SK-N-SH (cell line): ENCODE data around the gene AK5. TPM values are rescaled to one million over a fixed set of nuclear protein-coding genes. Genes with fewer than 3 reads are reported as not detected.

Source experiments
- CTCF ChIA-PET: fragments of 300-600, 350-600 bp; formaldehyde crosslinking; extraction: SDS; loops from one replicate; lab custom pipeline; 2021; lab: Yijun Ruan, JAX
- POLR2A ChIA-PET: fragments of 350-600 bp; sonication (Branson Sonifier 250); formaldehyde crosslinking; extraction: SDS; loops from one replicate; lab custom pipeline; 2020; ENCODE audit warnings: antibody characterized with exemption, inconsistent platforms; lab: Yijun Ruan, JAX
- DNase-seq: peaks from one replicate; pipeline ENCODE4 v3.0.0; 2012
- H2AFZ ChIP-seq: fragments of 200-600 bp; sonication (generic); 2 replicates; pipeline ENCODE4 v1.8.1; 2016; ENCODE audit warnings: antibody characterized with exemption, mild to moderate bottlenecking, low read depth
- H3F3A ChIP-seq: fragments of 200-600 bp; sonication (generic); replicated peaks from 2 replicates; pipeline ENCODE3; 2016; ENCODE audit warnings: antibody characterized with exemption, mild to moderate bottlenecking; ENCODE audit not compliant: insufficient read depth
- H3K27ac ChIP-seq, 2 experiments: fragments of 200-500 bp in 1 of 2; fragments of 200-600 bp in 1 of 2; sonication (Bioruptor generic) in 1 of 2; sonication (generic), shearing (Covaris generic) in 1 of 2; 2 replicates each; pipeline versions ENCODE4 v1.5.1 to v1.6.1; 2014 to 2016; ENCODE audit warnings: low read depth in 2 of 2, inconsistent platforms in 1 of 2, low read length in 1 of 2, mild to moderate bottlenecking in 1 of 2, mixed read lengths in 1 of 2
- H3K27me3 ChIP-seq: fragments of 200-600 bp; sonication (generic), shearing (Covaris generic); 2 replicates; pipeline ENCODE4 v1.6.1; 2016; ENCODE audit warnings: mixed run types; ENCODE audit not compliant: insufficient read depth
- H3K36me3 ChIP-seq, 2 experiments: fragments of 200-500 bp in 1 of 2; fragments of 200-600 bp in 1 of 2; sonication (Bioruptor generic) in 1 of 2; sonication (generic) in 1 of 2; replicated peaks in 1 of 2; 2 replicates each; pipeline versions ENCODE3 to v1.5.1; 2014 to 2016; ENCODE audit warnings: low read length in 1 of 2, mild to moderate bottlenecking in 1 of 2; ENCODE audit not compliant: insufficient read depth in 2 of 2, control insufficient read depth in 1 of 2
- H3K4me1 ChIP-seq, 2 experiments: fragments of 200-500 bp in 1 of 2; fragments of 200-600 bp in 1 of 2; sonication (Bioruptor generic) in 1 of 2; sonication (generic), shearing (Covaris generic) in 1 of 2; 2 replicates each; pipeline versions ENCODE4 v1.5.1 to v1.6.1; 2014 to 2016; ENCODE audit warnings: low read depth in 1 of 2, low read length in 1 of 2, mixed run types in 1 of 2; ENCODE audit not compliant: insufficient read depth in 2 of 2, control insufficient read depth in 1 of 2
- H3K4me2 ChIP-seq: fragments of 200-600 bp; sonication (generic), shearing (Covaris generic); 2 replicates; pipeline ENCODE4 v1.6.1; 2017; ENCODE audit warnings: mixed run types
- H3K4me3 ChIP-seq, 2 experiments: fragments of 200-500 bp in 1 of 2; fragments of 200-600 bp in 1 of 2; sonication (Bioruptor generic) in 1 of 2; sonication (generic), shearing (Covaris generic) in 1 of 2; 2 replicates each; pipeline versions ENCODE4 v1.5.1 to v1.8.1; 2014 to 2016; ENCODE audit warnings: low read depth in 2 of 2, inconsistent platforms in 1 of 2, low read length in 1 of 2, mild to moderate bottlenecking in 1 of 2, mixed read lengths in 1 of 2, moderate library complexity in 1 of 2
- H3K79me2 ChIP-seq: fragments of 200-600 bp; sonication (generic); 2 replicates; pipeline ENCODE4 v1.8.1; 2017; ENCODE audit warnings: mild to moderate bottlenecking; ENCODE audit not compliant: insufficient read depth
- H3K9ac ChIP-seq: fragments of 200-600 bp; sonication (generic); 2 replicates; pipeline ENCODE4 v1.6.1; 2017; ENCODE audit warnings: mixed run types
- H3K9me2 ChIP-seq: fragments of 200-600 bp; sonication (generic); 2 replicates; pipeline ENCODE4 v1.6.1; 2017; ENCODE audit warnings: mixed run types
- H3K9me3 ChIP-seq: fragments of 200-600 bp; sonication (generic); 2 replicates; pipeline ENCODE4 v1.6.1; 2017; ENCODE audit warnings: mixed run types, mild to moderate bottlenecking, moderate library complexity
- H4K20me1 ChIP-seq: fragments of 200-600 bp; sonication (generic); 2 replicates; pipeline ENCODE4 v1.6.1; 2017; ENCODE audit warnings: mild to moderate bottlenecking, mixed run types; ENCODE audit not compliant: insufficient read depth
- CHD2 ChIP-seq: fragments of 150-350 bp; IDR thresholded peaks from 2 replicates; pipeline ENCODE4 v1.6.1; 2018; ENCODE audit warnings: low read length; ENCODE audit not compliant: partially characterized antibody
- FOXJ3 ChIP-seq: sonication (generic); formaldehyde crosslinking; IDR thresholded peaks from 2 replicates; pipeline ENCODE4 v1.5.1; 2020; ENCODE audit warnings: mild to moderate bottlenecking, missing genetic modification reagents
- FOXM1 ChIP-seq: IDR thresholded peaks from 2 replicates; pipeline ENCODE4 v1.4.0; 2012; ENCODE audit warnings: low read depth, mild to moderate bottlenecking
- GABPA ChIP-seq: IDR thresholded peaks from 2 replicates; pipeline ENCODE4 v1.4.0; 2012; ENCODE audit warnings: low read depth, mild to moderate bottlenecking
- GATA2 ChIP-seq: sonication (generic); formaldehyde crosslinking; IDR thresholded peaks from 2 replicates; pipeline ENCODE4 v1.5.0; 2020; ENCODE audit warnings: mild to moderate bottlenecking, missing genetic modification reagents
- MEF2A ChIP-seq: IDR thresholded peaks from 2 replicates; pipeline ENCODE4 v1.4.0; 2012; ENCODE audit warnings: low read depth, borderline replicate concordance
- MXI1 ChIP-seq: IDR thresholded peaks from 2 replicates; pipeline ENCODE4 v1.6.1; 2012; ENCODE audit warnings: mild to moderate bottlenecking, low read depth, low read length, improper control_type of control experiment
- NFIC ChIP-seq: IDR thresholded peaks from 2 replicates; pipeline ENCODE4 v1.4.0; 2012; ENCODE audit warnings: borderline replicate concordance
- POLR2AphosphoS5 ChIP-seq: IDR thresholded peaks from 2 replicates; pipeline ENCODE4 v1.6.1; 2012; ENCODE audit warnings: low read depth, low read length
- RAD21 ChIP-seq: IDR thresholded peaks from 2 replicates; pipeline ENCODE4 v1.6.1; 2012; ENCODE audit warnings: mild to moderate bottlenecking, low read length
- RCOR1 ChIP-seq: fragments of 150-350 bp; IDR thresholded peaks from 2 replicates; pipeline ENCODE4 v1.6.1; 2017; ENCODE audit warnings: antibody characterized with exemption, low read length
- TEAD4 ChIP-seq: IDR thresholded peaks from 2 replicates; pipeline ENCODE4 v1.4.0; 2012; ENCODE audit warnings: mild to moderate bottlenecking, borderline replicate concordance; ENCODE audit not compliant: insufficient read depth
- YY1 ChIP-seq: IDR thresholded peaks from 2 replicates; pipeline ENCODE4 v1.4.0; 2012; ENCODE audit warnings: low read depth, mild to moderate bottlenecking
- WGBS: methylation state at CpG from one replicate; pipeline ENCODE4 v1.1.6; 2017; ENCODE audit warnings: low lambda C conversion rate; 5-methylcytosine and 5-hydroxymethylcytosine counted together
- polyA plus RNA-seq, 3 experiments: library from polyadenylated mRNA; depleted of rRNA; stranded (reverse); fragments of >200 nt; gene quantifications; 2 replicates each; pipeline ENCODE4 v1.2.3, GENCODE V29; 2012
- TF ChIP-seq, protein P1 (sequence below): IDR thresholded peaks from 2 replicates; pipeline ENCODE4 v1.4.0; 2012; ENCODE audit warnings: low read depth, borderline replicate concordance
- TF ChIP-seq, protein P2 (sequence below): IDR thresholded peaks from 2 replicates; pipeline ENCODE4 v1.6.1; 2012; ENCODE audit warnings: mild to moderate bottlenecking, low read depth, low read length, moderate library complexity
- TF ChIP-seq, protein P3 (sequence below): fragments of 150-350 bp; IDR thresholded peaks from 2 replicates; pipeline ENCODE4 v1.6.1; 2017; ENCODE audit warnings: antibody characterized with exemption, low read length, low read depth, borderline replicate concordance
- TF ChIP-seq, protein P4 (sequence below): IDR thresholded peaks from 2 replicates; pipeline ENCODE4 v1.4.0; 2012; ENCODE audit warnings: low read depth
- TF ChIP-seq, protein P5 (sequence below): fragments of 150-350 bp; IDR thresholded peaks from 2 replicates; pipeline ENCODE4 v1.6.1; 2016; ENCODE audit warnings: mild to moderate bottlenecking, low read depth, low read length

The AK5 gene
- polyA plus RNA-seq, 1 of the 3 experiments (the other 2 are of a cell fraction): 22.9 TPM

DNA sequence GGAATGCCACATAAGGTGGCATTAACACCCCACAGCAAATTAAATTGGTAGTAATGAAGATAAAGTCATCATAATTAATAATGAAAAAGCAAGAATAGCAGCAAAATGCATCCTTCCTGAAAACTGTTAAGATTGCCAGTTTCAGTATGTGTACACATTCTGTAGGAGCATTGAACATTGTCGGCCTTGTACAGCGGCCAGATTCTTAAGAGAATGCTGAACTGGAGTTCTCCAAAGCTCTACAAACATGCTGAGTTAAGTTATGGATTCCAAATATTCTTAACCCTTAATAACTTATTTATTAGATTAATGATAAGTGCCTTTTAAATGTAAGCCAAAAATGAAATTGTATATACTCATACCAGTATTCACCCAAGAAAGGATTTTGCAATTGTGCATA, 189.9 kb downstream of the AK5 start:
- 100% methylated on average over 2 of the region's 2 CpGs for WGBS
- H3K4me3 ChIP-seq: no peak overlapping the region
- ChIA-PET POLR2A (no interaction called here), CTCF (interaction anchor here (1.2 kb wide), 1 partner anchor 9 kb away, joined by 3 read pairs; no protein-coding TSS in a partner anchor)
- H3K9me2 ChIP-seq: no peaks in the 10 kb centered on the region
- H3K9ac ChIP-seq: no peak overlapping the region
- no peaks in the 10 kb centered on the region for H3K36me3 ChIP-seq
- no peak overlapping the region for H3K4me2 ChIP-seq
- H4K20me1 ChIP-seq: no peaks in the 10 kb centered on the region
- H3K9me3 ChIP-seq: no peaks in the 10 kb centered on the region
- no peak overlapping the region for H2AFZ ChIP-seq
- H3K27ac ChIP-seq: no peak overlapping the region
- H3K79me2 ChIP-seq: no peaks in the 10 kb centered on the region
- H3F3A ChIP-seq: peaks cover 9% of the 10 kb centered on the region
- H3K27me3 ChIP-seq: no peaks in the 10 kb centered on the region
- DNase-seq: no peak
- H3K4me1 ChIP-seq: peaks cover 0 to 14% of the 10 kb centered on the region in 2 experiments; a peak in 1 of 4 replicates
- TF ChIP-seq CHD2 (no peak), YY1 (no peak), MXI1 (no peak), MEF2A (no peak), RAD21 (no peak), POLR2AphosphoS5 (no peak), FOXM1 (no peak), GABPA (no peak), GATA2 (CRISPR knock-in tag) (no peak), RCOR1 (no peak), NFIC (no peak), TEAD4 (no peak), FOXJ3 (CRISPR knock-in tag) (no peak)
- TF ChIP-seq, protein P1, sequence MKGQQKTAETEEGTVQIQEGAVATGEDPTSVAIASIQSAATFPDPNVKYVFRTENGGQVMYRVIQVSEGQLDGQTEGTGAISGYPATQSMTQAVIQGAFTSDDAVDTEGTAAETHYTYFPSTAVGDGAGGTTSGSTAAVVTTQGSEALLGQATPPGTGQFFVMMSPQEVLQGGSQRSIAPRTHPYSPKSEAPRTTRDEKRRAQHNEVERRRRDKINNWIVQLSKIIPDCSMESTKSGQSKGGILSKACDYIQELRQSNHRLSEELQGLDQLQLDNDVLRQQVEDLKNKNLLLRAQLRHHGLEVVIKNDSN: no peak
- TF ChIP-seq, protein P2, sequence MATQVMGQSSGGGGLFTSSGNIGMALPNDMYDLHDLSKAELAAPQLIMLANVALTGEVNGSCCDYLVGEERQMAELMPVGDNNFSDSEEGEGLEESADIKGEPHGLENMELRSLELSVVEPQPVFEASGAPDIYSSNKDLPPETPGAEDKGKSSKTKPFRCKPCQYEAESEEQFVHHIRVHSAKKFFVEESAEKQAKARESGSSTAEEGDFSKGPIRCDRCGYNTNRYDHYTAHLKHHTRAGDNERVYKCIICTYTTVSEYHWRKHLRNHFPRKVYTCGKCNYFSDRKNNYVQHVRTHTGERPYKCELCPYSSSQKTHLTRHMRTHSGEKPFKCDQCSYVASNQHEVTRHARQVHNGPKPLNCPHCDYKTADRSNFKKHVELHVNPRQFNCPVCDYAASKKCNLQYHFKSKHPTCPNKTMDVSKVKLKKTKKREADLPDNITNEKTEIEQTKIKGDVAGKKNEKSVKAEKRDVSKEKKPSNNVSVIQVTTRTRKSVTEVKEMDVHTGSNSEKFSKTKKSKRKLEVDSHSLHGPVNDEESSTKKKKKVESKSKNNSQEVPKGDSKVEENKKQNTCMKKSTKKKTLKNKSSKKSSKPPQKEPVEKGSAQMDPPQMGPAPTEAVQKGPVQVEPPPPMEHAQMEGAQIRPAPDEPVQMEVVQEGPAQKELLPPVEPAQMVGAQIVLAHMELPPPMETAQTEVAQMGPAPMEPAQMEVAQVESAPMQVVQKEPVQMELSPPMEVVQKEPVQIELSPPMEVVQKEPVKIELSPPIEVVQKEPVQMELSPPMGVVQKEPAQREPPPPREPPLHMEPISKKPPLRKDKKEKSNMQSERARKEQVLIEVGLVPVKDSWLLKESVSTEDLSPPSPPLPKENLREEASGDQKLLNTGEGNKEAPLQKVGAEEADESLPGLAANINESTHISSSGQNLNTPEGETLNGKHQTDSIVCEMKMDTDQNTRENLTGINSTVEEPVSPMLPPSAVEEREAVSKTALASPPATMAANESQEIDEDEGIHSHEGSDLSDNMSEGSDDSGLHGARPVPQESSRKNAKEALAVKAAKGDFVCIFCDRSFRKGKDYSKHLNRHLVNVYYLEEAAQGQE: no peak
- TF ChIP-seq, protein P3, sequence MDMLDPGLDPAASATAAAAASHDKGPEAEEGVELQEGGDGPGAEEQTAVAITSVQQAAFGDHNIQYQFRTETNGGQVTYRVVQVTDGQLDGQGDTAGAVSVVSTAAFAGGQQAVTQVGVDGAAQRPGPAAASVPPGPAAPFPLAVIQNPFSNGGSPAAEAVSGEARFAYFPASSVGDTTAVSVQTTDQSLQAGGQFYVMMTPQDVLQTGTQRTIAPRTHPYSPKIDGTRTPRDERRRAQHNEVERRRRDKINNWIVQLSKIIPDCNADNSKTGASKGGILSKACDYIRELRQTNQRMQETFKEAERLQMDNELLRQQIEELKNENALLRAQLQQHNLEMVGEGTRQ: no peak
- TF ChIP-seq, protein P4, sequence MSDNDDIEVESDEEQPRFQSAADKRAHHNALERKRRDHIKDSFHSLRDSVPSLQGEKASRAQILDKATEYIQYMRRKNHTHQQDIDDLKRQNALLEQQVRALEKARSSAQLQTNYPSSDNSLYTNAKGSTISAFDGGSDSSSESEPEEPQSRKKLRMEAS: no peak
- TF ChIP-seq, protein P5, sequence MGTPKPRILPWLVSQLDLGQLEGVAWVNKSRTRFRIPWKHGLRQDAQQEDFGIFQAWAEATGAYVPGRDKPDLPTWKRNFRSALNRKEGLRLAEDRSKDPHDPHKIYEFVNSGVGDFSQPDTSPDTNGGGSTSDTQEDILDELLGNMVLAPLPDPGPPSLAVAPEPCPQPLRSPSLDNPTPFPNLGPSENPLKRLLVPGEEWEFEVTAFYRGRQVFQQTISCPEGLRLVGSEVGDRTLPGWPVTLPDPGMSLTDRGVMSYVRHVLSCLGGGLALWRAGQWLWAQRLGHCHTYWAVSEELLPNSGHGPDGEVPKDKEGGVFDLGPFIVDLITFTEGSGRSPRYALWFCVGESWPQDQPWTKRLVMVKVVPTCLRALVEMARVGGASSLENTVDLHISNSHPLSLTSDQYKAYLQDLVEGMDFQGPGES: no peak
